ENCODE results near the gene YY1.

DNA sequence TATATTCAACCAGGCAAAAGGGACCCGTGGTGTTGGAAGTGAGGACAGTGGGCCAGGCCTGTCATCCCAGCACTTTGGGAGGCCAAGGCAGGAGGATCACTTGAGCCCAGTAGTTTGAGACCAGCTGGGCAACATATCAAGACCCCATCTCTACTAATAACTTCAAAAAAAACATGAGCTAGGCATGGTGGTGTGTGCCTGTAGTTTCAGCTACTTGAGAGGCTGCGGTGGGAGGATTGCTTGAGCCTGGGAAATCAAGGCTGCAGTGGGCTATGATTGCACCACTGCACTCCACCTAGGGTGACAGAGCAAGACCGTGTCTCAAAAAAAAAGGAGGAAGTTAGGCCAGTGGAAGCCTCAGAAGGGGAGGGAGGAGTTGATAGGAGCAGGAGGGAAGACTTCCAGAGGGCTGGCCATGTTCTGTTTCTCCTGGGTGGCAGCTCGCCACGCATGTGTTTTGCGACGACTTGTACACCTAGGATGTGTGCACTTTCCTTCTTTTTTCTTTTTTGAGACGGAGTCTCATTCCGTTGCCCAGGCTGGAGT is 57.2 kb downstream of the YY1 start:
- TF ChIP-seq ZFP30 (CRISPR knock-in tag; IDR thresholded peaks at IDR 0.05) (no peak), ZC3H10 (CRISPR knock-in tag; IDR thresholded peaks at IDR 0.05) (no peak), ZNF8 (CRISPR knock-in tag; IDR thresholded peaks at IDR 0.05) (no peak)

All from SK-N-SH treated with all-trans-retinoic acid at 6 μM for 48 hours (cell line).